Stimulated activated CD4-positive, alpha-beta T cell treated with anti-CD3 and anti-CD28 coated beads, Interleukin-2, amount 100 ng/mL, for 4 hours (primary cell): Measurements from ENCODE around the gene PTH2R.
"Not testable (repeated sequence)": the region's sequence is repeated elsewhere in the genome, so short reads cannot be mapped to it uniquely, and the experiment has no call there.

Source experiments
- DNase-seq: peaks from one replicate; pipeline ENCODE4 v3.0.0-alpha.2; 2020; ENCODE audit warnings: low read depth

PTH2R gene

DNA sequence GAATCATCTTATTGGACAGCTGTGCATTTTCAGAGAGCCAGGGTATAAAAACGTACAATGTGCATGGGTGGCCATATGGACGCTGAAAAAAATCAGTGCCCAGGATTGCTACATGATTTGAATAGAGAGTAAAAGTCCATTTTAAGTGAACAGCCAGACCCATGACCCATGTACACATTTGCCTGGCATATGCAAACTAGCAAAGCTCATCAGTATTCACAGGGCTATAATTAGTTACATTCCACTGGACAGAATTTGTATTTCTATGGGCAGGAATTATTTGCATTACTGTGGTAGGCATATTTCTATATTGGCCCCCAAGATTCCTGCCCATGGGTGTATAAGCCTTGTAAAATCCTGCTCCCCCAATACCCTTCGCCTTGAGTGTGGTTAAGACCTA lies 78.8 kb downstream of the PTH2R start:
- DNase-seq = no peak

DNA sequence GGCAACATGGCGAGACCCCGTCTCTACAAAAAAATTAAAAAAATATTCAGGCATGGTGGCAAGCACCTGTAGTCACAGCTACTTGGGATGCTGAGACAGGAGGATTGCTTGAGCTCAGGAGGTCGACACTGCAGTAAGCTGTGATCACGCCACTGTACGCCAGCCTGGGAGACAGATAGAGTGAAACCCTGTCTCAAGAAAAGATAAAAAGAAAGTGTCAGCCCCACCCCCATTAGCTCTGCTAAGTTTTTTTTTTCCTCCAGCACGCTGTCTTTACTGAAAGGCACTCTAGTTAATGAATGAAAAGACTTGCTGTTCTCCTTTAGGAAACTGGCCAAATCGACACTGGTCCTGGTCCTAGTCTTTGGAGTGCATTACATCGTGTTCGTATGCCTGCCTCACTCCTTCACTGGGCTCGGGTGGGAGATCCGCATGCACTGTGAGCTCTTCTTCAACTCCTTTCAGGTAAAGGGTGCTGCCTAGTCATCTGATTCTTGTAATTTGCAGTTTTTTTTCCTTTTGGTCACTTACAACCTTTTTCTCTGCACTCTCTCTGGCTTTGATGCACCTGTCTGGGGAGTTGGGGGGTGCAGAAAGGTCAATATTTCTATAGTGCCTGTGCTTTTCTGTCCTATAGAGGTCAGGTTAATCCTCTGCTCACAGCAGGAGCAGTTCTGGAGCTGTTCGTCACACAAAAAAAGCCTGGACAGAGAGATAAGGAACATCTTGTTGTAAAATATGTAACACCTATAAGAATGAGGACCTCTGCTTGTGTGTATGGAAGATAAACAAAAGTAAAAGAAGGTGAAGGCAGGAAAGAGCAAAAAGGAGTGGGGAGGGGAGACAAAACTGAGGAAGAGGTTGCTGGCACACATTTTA lies 82.3 kb downstream of the PTH2R start:
- DNase-seq = no peak

DNA sequence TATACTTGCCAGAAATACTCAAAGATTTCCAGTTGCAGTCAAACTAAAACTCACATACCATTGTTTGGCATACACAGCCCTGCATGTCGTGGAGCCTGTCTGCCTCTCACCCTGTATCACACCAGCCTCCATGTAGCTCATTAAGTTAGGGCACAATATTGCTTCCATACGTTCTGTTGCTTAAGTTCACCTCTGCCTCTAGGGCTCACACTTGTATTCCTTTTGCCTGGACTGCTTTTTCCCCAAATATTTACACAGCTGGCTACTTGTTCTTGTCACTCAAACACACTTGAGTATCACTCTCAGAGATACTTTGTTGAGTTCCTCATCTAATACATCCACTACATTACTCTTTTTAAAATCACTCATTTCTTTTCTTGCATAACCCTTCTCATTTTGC lies 83.1 kb downstream of the PTH2R start:
- no peak for DNase-seq

DNA sequence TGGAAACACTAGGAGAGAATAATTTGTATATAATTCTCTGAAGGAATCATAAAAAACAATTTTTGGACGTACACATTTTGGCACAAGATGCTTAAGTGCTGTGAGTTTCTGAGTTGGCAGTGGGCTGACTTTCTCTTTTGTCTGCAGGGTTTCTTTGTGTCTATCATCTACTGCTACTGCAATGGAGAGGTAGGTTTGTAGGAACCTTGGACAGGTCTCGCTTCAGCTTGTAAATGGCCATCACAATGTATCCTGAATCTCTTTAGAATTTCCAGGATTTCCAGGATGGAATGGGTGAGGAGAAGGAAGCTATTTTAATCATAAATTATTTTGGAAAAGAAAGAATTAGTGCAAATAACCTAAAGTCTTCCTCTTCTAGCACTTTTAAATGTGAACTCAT lies 83.9 kb downstream of the PTH2R start:
- DNase-seq = no peak

DNA sequence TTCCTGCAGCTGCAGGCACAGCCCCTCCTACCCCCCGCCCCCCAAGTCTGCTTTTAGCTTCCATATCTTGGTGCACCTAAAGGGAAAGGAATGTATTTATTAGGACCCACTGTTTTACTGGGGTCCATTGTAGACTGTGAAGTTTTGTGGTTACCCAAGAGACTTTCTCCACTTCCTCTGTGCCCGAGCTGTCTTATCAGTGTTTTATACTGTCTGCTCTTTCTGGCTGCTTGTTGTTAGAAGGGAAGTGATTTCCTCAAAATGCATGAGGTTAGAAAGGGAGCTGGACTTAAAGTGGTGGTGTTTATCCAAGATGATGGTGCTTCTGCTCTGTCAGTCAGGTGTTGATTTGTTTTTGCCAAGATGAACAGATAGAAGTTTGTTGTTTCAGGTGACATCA lies 85.0 kb downstream of the PTH2R start:
- no peak for DNase-seq

DNA sequence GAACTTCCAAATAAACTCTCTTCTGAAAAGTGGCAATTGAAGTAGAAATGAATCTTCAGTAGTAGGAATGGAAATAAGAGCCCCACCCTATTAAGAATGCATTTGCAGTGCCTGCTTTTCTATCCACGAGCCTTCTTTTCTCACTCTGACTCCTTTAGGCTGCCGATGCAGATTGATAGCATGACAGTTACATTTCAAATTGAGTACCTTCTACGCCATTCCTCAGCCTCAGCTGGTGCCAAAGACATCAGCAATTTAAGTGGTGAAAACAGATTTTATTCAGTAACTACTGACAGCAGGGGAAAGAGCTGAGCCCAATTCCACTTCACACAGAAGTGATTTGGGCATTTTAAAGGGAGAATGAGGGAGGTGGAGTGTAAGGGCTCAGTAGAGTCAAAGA lies 85.5 kb downstream of the PTH2R start:
- no peak for DNase-seq

DNA sequence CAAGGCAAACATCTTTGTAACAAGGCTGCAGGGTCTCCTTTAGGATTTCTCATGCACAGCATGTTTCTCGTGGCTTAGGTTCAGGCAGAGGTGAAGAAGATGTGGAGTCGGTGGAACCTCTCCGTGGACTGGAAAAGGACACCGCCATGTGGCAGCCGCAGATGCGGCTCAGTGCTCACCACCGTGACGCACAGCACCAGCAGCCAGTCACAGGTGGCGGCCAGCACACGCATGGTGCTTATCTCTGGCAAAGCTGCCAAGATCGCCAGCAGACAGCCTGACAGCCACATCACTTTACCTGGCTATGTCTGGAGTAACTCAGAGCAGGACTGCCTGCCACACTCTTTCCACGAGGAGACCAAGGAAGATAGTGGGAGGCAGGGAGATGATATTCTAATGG lies 86.6 kb downstream of the PTH2R start:
- no peak for DNase-seq

DNA sequence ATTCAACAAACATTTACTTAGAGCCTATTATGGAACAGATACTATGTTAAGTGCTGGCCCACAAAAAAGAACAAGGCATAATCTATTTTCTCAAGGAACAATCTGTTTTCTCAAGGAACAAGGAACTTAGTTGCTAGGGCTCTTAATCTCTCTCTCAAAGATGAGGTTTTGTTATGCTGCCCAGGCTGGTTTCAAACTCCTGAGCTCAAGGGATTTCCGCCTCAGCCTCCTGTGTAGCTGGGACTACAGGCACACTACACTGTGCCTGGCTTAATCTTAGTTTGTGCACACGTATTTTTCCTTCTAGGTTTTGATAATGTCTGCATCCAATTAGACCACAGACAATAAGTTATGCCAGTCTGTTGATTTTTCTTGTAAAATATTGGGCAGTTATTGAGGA lies 89.5 kb downstream of the PTH2R start:
- DNase-seq = no peak

DNA sequence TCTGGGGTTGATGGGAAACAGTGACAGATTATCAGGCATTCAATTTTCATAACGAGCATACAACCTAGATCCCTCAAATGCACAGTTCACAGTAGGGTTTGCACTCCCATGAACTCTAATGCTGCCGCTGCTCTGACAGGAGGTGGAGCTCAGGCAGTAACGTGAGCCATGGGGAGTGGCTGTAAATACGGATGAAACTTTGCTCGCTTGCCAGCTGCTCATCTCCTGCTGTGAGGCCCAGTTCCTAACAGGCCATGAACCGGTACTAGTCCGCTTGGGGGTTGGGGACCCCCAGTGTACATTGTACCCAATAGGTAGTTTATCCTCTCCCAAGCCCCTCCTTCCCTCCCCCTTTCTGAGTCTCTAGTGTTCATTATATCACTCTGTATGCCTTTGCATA lies 94.6 kb downstream of the PTH2R start:
- DNase-seq = no peak

DNA sequence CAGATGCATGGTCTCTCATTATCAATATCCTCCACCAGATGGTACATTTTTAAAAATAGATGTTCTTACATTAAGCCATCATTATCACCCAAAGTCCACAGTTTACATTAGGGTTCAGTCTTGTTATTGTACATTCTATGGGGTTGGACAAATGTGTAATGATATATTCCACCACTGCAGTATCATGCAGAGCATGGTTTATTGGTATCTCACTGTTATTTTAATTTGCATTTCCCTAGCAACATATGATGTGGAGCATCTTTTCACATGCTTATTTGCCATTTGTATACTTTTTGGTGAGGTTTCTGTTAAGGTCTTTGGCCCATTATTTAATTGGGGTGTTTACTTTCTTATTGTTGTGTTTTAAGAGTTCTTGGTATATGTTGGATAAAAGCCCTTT lies 95.7 kb downstream of the PTH2R start:
- no peak for DNase-seq

DNA sequence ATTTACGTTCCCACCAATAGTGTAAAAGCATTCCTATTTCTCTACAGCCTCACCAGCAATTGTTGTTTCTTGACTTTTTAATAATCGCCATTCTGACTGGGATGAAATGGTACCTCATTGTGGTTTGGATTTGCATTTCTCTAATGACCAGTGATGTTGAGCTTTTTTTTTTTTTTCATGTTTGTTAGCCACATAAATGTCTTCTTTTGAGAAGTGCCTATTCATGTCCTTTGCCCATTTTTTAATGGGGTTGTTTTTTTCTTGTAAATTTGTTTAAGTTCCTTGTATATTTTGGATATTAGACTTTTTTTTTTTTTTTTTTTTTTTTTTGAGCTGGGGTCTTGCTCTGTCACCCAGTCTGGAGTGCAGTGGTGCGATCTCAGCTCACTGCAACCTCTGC lies 98.8 kb downstream of the PTH2R start:
- DNase-seq = not testable (repeated sequence)

DNA sequence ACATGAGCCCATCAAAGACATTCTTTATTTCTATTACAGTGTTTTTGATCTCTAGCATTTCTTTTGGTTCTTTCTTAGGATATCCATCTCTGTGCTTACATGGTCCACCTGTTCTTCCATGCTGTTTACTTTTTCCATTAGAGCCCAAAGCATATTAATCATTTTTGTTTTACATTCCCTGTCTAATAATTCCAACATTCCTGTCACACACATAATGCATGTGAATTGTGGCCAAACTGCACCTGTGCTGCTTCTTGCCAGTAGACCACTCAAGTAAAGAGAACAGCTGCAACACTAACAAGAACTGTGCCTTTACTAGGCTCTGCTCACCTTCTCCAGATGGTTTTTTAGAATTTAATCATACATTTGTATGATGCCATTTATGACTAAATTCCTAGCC lies 103.0 kb downstream of the PTH2R start:
- DNase-seq = no peak

DNA sequence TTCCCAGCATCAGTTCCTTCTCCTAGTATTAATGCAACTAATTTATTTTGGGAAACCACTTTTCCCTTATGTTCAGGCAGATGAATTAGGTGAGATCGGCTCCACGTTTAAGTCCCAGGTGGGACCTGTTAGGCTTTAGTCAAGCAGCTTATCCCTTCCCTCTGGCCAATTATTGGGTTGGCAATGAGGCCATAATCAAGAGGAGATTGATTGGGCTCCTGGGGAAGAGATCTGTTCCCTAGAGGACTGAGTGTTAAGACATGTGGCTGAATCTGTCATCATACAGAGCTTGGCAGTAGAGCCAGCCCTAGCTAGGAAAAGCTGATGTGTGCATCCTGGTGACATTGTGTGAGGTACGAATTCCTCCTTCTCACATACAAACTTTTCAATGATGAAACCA lies 104.4 kb downstream of the PTH2R start:
- DNase-seq = no peak

DNA sequence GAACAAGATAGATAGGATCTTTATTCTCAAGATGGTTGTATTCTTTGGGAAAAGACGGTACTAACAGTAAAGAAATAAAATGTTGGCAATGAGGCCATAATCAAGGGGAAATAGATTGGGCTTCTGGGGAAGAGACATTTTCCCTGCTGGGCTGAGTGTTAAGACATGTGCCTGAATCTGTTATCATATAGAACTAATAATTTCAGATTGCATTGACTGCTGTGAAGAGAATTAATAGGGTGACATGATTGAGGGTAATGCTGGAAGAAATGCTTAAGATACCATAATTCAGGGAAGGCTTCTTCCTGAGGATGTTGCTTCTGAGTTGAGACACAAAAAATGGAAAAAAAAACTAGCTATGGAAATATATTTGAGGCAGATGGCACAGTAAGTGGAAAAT lies 105.0 kb downstream of the PTH2R start:
- no peak for DNase-seq

DNA sequence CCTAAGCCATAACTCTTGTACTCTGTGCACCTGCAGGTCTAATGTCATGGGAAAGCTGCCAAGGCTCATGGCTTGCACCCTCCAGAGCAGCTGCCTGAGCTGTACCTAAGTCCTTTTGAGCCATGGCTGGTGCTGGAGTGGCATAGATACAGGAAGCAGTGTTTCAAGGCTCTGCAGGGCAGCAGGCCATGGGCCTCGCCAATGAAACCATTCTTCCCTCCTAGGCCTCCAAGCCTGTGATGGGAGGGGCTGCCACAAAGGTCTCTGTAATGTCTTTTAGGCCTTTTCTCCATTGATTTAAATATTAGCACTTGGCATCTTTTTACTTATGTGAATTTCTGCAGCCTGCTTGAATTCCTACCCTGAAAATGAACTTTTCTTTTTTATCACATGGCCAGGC lies 108.5 kb downstream of the PTH2R start:
- DNase-seq = no peak

DNA sequence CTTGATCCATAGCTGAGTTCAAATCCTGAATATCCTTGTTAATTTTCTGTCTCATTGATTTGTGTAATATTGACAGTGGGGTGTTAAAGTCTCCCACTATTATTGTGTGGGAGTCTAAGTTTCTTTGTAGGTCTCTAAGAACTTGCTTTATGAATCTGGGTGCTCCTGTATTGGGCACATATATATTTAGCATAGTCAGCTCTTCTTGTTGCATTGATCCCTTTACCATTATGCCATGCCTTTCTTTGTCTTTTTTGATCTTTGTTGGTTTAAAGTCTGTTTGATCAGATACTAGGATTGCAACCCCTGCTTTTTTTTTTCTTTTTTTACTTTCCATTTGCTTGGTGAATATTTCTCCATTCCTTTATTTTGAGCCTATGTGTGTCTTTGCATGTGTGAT lies 116.5 kb downstream of the PTH2R start:
- not testable (repeated sequence) for DNase-seq

DNA sequence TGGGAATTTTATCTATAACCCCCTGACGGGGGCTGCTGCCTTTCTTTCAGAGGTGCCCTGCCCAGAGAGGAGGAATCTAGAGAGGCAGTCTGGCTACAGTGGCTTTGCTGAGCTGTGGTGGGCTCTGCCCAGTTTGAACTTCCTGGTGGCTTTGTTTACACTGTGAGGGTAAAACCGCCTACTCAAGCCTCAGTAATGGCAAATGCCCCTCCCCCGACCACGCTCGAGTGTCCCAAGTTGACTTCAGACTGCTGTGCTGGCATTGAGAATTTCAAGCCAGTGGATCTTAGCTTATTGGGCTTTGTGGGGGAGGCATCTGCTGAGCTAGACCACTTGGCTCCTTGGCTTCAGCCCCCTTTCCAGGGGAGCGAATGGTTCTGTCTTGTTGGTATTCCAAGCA lies 118.6 kb downstream of the PTH2R start:
- not testable (repeated sequence) for DNase-seq

DNA sequence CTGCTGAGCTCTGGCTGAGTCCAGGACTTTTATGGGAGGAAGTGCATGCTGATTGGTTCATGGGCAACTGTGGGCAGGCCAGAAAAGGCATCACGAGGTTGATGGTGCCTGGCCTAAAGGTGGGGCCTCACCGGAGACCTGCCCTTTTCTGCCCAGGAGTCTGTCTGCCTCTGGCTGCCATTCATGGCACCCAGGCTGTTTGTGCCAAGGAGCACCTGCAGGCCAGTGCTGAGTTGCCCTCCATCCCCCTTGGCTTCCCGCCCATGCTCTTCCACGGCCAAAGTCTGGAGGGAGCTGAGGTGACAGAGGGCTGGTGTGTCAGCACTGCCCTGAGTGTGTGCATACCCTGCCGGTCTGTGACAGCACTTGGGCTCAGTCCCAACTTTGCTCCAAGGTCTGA lies 123.2 kb downstream of the PTH2R start:
- DNase-seq = no peak

DNA sequence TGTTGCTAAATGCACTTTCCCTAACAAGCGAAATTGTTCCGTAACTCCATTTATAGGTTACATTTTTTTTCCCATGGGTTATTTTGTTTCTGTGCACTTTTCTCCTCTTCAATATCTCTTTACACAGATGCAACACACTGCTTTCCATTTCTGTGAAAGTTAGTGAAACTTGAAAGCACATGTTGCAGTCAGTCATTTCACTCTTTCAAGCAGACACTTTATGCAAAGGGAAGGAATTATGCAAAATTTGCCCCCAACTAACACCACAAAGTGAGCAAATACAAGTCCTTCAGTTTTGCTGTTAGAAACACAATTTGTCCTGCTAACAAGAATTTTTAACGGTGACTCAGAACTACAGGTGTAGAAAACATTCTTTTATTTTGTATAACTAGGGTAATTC lies 124.8 kb downstream of the PTH2R start:
- no peak for DNase-seq

DNA sequence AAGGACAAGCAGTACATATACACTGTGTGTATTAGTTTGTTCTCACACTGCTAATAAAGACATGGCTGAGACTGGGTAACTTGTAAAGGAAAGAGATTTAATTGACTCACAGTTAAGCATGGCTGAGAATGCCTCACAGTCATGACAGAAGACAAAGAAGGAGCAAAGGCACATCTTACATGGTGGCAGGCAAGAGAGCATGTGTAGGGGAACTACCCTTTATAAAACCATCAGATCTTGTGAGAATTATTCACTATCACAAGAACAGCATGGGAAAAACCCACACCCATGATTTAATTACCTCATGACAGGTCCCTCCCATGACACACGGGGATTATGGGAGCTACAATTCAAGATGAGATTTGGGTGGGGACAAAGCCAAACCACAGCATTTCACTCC lies 129.0 kb downstream of the PTH2R start:
- not testable (repeated sequence) for DNase-seq

DNA sequence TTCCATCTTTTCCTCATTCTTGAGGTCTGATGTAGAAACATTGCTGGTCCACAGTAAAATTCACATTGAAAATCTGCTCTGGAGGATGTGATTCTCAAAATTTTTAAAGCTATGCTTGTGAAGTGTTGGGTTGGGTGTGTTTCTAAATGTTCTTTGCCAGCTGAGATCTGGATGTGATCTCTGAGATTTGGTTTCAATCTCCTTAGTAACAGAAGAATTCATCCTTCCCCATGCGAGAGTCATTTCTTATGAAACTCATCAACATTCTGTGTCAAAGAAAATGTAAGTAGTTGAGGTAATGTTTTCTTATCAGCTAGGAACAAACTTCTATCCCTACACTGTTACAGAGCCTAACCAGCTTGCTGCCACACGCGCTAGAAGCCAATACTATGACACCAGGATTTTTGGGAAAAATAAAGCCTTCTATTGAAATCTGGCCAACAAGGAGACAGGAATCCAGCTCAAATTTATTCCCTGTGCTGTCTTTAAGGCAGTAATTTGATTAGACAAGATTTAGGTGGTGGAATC lies 134.9 kb downstream of the PTH2R start:
- no peak for DNase-seq

DNA sequence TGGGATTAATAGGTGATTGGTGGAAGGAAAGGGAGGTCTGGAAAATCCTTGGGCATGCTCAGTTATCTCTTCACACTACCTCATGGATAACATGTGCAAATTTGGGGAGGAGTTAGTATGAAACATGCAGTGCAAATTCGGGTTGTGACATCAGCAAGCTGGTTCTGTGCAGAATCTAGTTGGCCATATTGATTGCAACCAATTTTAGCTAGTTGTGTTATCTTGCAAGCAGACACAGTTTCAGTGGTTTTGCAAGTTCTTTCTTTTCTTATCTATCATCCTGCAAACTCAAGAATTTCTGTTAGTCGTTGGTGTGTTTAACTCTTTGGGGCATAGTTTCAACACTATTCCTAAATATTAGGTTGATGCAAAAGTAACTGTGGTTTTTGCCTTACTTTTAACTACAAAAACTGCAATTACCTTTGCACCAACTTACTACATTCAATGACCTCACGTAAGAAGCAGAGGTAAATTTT lies 135.4 kb downstream of the PTH2R start:
- no peak for DNase-seq

DNA sequence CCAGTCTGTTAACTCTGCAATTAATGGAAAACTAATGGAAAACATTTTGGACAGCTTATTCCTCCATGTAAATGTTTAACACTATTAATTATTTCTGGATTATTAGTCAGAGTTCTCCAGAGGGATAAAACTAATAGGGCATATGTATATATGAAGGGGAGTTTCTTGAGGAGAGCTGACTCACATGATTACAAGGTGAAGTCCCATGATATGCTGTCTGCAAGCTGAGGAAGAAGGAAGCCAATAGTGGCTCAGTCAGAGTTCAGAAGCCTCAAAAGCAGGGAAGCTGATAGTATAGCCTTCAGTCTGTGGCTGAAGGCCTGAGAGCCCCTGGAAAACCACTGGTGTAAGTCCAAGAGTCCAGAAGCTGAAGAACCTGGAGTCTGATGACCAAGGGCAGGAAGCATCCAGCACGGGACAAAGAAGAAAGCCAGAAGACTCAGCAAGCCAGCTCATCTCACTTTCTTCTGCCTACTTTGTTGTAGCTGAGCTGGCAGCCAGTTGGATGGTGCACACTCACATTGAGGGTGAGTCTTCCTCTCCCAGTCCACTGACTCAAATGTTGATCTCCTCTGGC lies 136.0 kb downstream of the PTH2R start:
- DNase-seq = no peak
